PC-3 (cell line): ENCODE results near the gene P2RY8. TPM values are rescaled to one million over a fixed set of nuclear protein-coding genes. Genes with fewer than 3 reads are reported as not detected.
A peak's percentile ranks its signal among the peaks of the same experiment; 100 is the strongest.

ENCODE experiments used
- ATAC-seq: fragments of 200-7000 bp; cut with Tn5 transposase; 2 replicates; pipeline ENCODE4 v1.9.1; 2020; ENCODE audit warnings: mild to moderate bottlenecking, moderate library complexity
- BruUV-seq: library from RNA; stranded (reverse); fragments of 400-500 nt; replicated peaks from 2 replicates; lab custom pipeline; 2021; lab: Mats Ljungman, UMichigan
- CTCF ChIA-PET: fragments of 300-600 bp; sonication (Branson Sonifier 250); formaldehyde crosslinking; loops from one replicate; lab custom pipeline; 2022; ENCODE audit warnings: antibody characterized with exemption; lab: Charles Lee
- POLR2A ChIA-PET: fragments of 300-600 bp; sonication (Branson Sonifier 250); formaldehyde crosslinking; loops from one replicate; lab custom pipeline; 2022; ENCODE audit warnings: antibody characterized with exemption; ENCODE audit not compliant: unreplicated experiment; lab: Charles Lee
- DNase-seq: peaks from one replicate; pipeline ENCODE4 v3.0.0-alpha.2; 2015
- H2AFZ ChIP-seq: fragments of 300-600 bp; sonication (generic); 2 replicates; pipeline ENCODE4 v1.6.0; 2016; ENCODE audit warnings: antibody characterized with exemption, low read length
- H3F3A ChIP-seq: fragments of 300-600 bp; sonication (generic); one replicate; pipeline ENCODE4 v1.6.0; 2017; ENCODE audit warnings: antibody characterized with exemption, low read length, control low read depth, mild to moderate bottlenecking; ENCODE audit not compliant: unreplicated experiment
- H3K27ac ChIP-seq: fragments of 300-600 bp; sonication (generic); 2 replicates; pipeline ENCODE4 v1.5.1; 2016; ENCODE audit warnings: mild to moderate bottlenecking, low read length
- H3K27me3 ChIP-seq: fragments of 300-600 bp; sonication (generic); 2 replicates; pipeline ENCODE4 v1.6.1; 2016; ENCODE audit warnings: low read length, mixed read lengths
- H3K36me3 ChIP-seq: fragments of 300-600 bp; sonication (generic); 2 replicates; pipeline ENCODE4 v1.6.1; 2016; ENCODE audit warnings: low read depth, mixed run types, low read length, mixed read lengths
- H3K4me1 ChIP-seq: fragments of 300-600 bp; sonication (generic); 2 replicates; pipeline ENCODE4 v1.5.1; 2016; ENCODE audit warnings: low read length; ENCODE audit not compliant: insufficient read depth
- H3K4me2 ChIP-seq: fragments of 300-600 bp; sonication (generic); 2 replicates; pipeline ENCODE4 v1.6.0; 2016; ENCODE audit warnings: low read length
- H3K4me3 ChIP-seq: fragments of 300-600 bp; sonication (generic); 2 replicates; pipeline ENCODE4 v1.5.1; 2016; ENCODE audit warnings: mild to moderate bottlenecking, low read length, mixed read lengths
- H3K79me2 ChIP-seq: fragments of 300-600 bp; sonication (generic); 2 replicates; pipeline ENCODE4 v1.6.1; 2017; ENCODE audit warnings: low read length, mixed read lengths
- H3K9ac ChIP-seq: fragments of 300-600 bp; sonication (generic); 2 replicates; pipeline ENCODE4 v1.6.0; 2016; ENCODE audit warnings: mild to moderate bottlenecking, low read length
- H3K9me2 ChIP-seq: fragments of 300-600 bp; sonication (generic); replicated peaks from 2 replicates; pipeline ENCODE4 v1.6.1; 2016; ENCODE audit warnings: mixed run types, low read length, mixed read lengths
- H3K9me3 ChIP-seq: fragments of 300-600 bp; sonication (generic); 2 replicates; pipeline ENCODE4 v1.6.1; 2016; ENCODE audit warnings: low read length, mixed read lengths
- H4K20me1 ChIP-seq: fragments of 300-600 bp; sonication (generic); 2 replicates; pipeline ENCODE4 v1.6.1; 2016; ENCODE audit warnings: low read length, mixed read lengths
- EZH2 ChIP-seq: fragments of 300-600 bp; sonication (generic); IDR thresholded peaks from one replicate; pipeline ENCODE4 v1.6.1; 2017; ENCODE audit warnings: antibody characterized with exemption, mild to moderate bottlenecking, low read length; ENCODE audit not compliant: unreplicated experiment
- EZH2phosphoT487 ChIP-seq: fragments of 300-600 bp; sonication (generic); IDR thresholded peaks from 2 replicates; pipeline ENCODE4 v1.6.1; 2018; ENCODE audit warnings: mild to moderate bottlenecking, antibody characterized with exemption, low read length, borderline replicate concordance
- intact Hi-C: fragments of 100-400 bp; cut with micrococcal nuclease; formaldehyde crosslinking; loops from 2 replicates; pipeline ENCODE4 v1.9.0; 2023
- total RNA-seq: library from RNA; depleted of rRNA; stranded (reverse); fragments of >200 nt; gene quantifications from 2 replicates; pipeline ENCODE4 v1.2.3, GENCODE V29; 2014
- TF ChIP-seq, protein P1 (sequence below): fragments of 300-600 bp; sonication (generic); conservative IDR thresholded peaks from 2 replicates; pipeline ENCODE4 v1.5.1; 2017; ENCODE audit warnings: antibody characterized with exemption, low read depth, mild to moderate bottlenecking, low read length

Gene P2RY8
- total RNA-seq, 1 experiment from 2014 or later: not detected

DNA sequence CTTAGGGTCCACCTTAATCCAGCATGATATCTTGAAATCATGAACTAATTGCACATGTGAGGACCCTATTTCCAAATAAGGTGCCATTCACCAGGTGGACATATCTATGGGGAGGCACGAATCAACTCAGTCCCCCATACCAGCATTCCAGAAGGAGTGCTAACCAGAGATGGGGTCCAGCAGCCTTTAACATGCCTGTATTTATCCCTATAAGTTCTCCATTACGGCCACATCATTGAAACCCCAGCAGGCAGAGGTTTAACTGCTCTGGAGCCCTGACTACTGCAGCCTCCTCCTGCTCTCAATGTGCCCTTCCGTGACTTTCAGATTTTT is 81.1 kb downstream of the P2RY8 start:
- H2AFZ ChIP-seq: no peak overlapping the region
- no peaks in the 10 kb centered on the region for H3F3A ChIP-seq
- H3K9ac ChIP-seq: no peak overlapping the region
- no peak overlapping the region for H3K27ac ChIP-seq
- H3K9me3 ChIP-seq: no peaks in the 10 kb centered on the region
- CTCF ChIA-PET: no interaction called here
- TF ChIP-seq, protein P1, sequence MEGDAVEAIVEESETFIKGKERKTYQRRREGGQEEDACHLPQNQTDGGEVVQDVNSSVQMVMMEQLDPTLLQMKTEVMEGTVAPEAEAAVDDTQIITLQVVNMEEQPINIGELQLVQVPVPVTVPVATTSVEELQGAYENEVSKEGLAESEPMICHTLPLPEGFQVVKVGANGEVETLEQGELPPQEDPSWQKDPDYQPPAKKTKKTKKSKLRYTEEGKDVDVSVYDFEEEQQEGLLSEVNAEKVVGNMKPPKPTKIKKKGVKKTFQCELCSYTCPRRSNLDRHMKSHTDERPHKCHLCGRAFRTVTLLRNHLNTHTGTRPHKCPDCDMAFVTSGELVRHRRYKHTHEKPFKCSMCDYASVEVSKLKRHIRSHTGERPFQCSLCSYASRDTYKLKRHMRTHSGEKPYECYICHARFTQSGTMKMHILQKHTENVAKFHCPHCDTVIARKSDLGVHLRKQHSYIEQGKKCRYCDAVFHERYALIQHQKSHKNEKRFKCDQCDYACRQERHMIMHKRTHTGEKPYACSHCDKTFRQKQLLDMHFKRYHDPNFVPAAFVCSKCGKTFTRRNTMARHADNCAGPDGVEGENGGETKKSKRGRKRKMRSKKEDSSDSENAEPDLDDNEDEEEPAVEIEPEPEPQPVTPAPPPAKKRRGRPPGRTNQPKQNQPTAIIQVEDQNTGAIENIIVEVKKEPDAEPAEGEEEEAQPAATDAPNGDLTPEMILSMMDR: no peak
- TF ChIP-seq EZH2: no peak
- intact Hi-C loops: loop anchor here (2.0 kb wide), 1 partner anchor 125 kb away; no protein-coding TSS in a partner anchor
- H3K4me3 ChIP-seq: no peak overlapping the region
- H3K27me3 ChIP-seq: no peaks in the 10 kb centered on the region
- DNase-seq: no peak
- peaks cover 4% of the 10 kb centered on the region; the same call in 1 of the 2 replicates for H3K79me2 ChIP-seq
- H3K4me1 ChIP-seq: no peaks in the 10 kb centered on the region
- no peak overlapping the region for H3K4me2 ChIP-seq
- no peaks in the 10 kb centered on the region for H3K36me3 ChIP-seq
- H3K9me2 ChIP-seq: no peaks in the 10 kb centered on the region
- POLR2A ChIA-PET: no interaction called here
- no peaks in the 10 kb centered on the region for H4K20me1 ChIP-seq
- ATAC-seq: no peak
- no TSS peak for BruUV-seq

DNA sequence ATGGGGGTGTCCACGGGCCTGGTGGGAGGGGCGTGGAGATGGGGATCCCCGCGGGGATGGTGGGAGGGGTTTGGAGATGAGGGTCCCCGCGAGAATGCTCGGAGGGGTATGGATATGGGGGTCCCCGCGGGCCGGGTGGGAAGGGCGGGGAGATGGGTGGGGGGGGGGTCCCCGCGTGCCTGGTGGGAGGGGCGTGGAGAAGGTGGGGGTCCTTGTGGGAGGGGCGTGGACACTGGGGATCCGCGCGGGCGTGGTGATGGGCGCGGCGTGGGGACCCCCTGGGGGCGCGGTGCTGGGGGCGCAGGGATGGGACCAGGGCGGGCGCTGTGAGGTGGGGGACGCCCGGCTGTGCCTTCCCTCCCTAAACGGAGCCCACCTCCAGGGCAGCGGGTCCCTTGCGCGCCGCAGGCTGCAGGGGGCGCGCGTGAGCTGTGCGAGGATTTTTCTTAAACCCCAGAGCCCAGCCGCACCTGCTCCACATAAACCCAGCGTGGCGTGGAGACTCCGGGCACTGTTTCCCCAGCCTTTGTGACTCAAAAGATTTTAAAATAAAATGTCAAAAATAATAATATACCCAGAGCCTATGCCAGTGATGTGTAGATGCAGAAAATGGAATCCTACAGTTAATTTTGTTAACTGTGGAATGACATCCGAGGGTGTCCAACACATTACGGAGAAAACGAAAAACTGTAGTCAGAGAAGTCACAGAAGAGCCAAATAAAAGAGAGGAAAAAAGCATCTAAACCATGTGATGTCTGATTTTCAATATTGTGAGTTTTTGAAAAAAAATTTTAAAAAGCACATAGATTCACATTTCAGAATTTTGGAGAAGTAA is 82.8 kb downstream of the P2RY8 start:
- Histone ChIP-seq H3K36me3 (no peaks in the 10 kb centered on the region), H3K4me1 (no peaks in the 10 kb centered on the region), H2AFZ (no peak overlapping the region), H3K9me3 (no peaks in the 10 kb centered on the region), H3F3A (no peaks in the 10 kb centered on the region), H3K27me3 (no peaks in the 10 kb centered on the region), H3K27ac (no peak overlapping the region), H3K4me3 (no peak overlapping the region), H3K9ac (no peak overlapping the region), H3K9me2 (no peaks in the 10 kb centered on the region), H4K20me1 (no peaks in the 10 kb centered on the region), H3K79me2 (peaks cover 4% of the 10 kb centered on the region; the same call in 1 of the 2 replicates), H3K4me2 (no peak overlapping the region)
- TF ChIP-seq, protein P1: peak; percentile 74
- TF ChIP-seq EZH2phosphoT487: no peak
- ATAC-seq (peak; percentile 41), DNase-seq (peak; percentile 82)
- intact Hi-C loops: loop anchor here (2.0 to 5.0 kb wide), 2 partner anchors 127 to 1138 kb away; no protein-coding TSS in a partner anchor
- POLR2A ChIA-PET: no interaction called here
- no TSS peak for BruUV-seq
- CTCF ChIA-PET: no interaction called here

DNA sequence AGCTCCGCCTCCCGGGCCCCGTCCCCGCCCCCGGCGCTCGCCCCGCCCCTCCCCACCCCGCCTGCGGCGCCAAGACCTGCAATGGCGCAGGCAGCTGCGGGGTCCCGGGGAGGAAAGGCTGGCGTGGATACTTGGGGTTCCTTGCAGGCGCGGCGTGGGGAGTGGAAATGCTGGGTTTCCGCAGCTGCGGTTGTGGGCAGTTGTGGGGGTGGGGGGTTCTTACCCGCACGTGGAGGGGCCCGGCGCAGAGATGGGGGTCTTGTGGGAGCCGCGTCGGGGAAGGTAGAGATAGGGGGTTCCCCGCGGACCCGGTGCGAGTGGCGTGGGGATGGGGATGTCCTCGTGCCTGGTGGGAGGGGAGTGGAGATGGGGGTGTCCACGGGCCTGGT is 83.6 kb downstream of the P2RY8 start:
- ChIA-PET CTCF (no interaction called here), POLR2A (no interaction called here)
- Histone ChIP-seq H3K9me2 (no peaks in the 10 kb centered on the region), H3K36me3 (no peaks in the 10 kb centered on the region; the same call in 1 of the 2 replicates), H3K9ac (peak overlapping the region; percentile 40; the same call in 1 of the 2 replicates), H3K27me3 (no peaks in the 10 kb centered on the region), H3K4me1 (no peaks in the 10 kb centered on the region), H3K9me3 (no peaks in the 10 kb centered on the region), H3K79me2 (peaks cover 4% of the 10 kb centered on the region; the same call in 1 of the 2 replicates), H3K27ac (0 out of 2 replicates have a peak overlapping the region, but pooled peaks have one; percentile 45), H3F3A (no peaks in the 10 kb centered on the region), H3K4me2 (peak overlapping the region; percentile 77), H3K4me3 (peak overlapping the region; percentile 64), H4K20me1 (no peaks in the 10 kb centered on the region), H2AFZ (peak overlapping the region; percentile 83)
- peak; percentile 11 for ATAC-seq
- DNase-seq: no peak
- BruUV-seq: no TSS peak
- no peak for TF ChIP-seq EZH2
- intact Hi-C loops: loop anchor here (5.0 kb wide), 1 partner anchor 1139 kb away; no protein-coding TSS in a partner anchor
